ENCODE measurements around the gene HTR3D.
"Not testable (repeated sequence)": the region's sequence is repeated elsewhere in the genome, so short reads cannot be mapped to it uniquely, and the experiment has no call there.

The HTR3D gene

DNA sequence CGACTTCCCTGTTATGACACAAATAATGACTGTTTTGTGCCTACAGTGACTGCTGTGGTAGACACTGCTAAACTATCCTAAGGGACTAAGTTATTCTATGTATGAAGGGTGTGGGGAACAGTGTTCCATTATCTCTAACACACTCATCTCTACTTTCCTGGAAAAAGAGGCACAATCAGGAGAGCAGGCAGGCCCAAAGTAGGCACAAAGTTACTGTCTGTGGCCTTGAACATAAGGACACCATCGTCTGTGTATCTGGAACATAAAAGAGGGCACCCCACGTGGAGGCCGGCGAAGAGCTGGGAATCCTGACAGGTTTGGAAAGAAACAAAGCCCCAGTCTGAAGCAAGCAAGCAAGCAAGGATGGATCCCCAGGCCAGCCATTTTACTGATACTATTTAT lies 15.4 kb upstream of the HTR3D start:
- no peak for DNase-seq (ENCODE audit: low read depth)

DNA sequence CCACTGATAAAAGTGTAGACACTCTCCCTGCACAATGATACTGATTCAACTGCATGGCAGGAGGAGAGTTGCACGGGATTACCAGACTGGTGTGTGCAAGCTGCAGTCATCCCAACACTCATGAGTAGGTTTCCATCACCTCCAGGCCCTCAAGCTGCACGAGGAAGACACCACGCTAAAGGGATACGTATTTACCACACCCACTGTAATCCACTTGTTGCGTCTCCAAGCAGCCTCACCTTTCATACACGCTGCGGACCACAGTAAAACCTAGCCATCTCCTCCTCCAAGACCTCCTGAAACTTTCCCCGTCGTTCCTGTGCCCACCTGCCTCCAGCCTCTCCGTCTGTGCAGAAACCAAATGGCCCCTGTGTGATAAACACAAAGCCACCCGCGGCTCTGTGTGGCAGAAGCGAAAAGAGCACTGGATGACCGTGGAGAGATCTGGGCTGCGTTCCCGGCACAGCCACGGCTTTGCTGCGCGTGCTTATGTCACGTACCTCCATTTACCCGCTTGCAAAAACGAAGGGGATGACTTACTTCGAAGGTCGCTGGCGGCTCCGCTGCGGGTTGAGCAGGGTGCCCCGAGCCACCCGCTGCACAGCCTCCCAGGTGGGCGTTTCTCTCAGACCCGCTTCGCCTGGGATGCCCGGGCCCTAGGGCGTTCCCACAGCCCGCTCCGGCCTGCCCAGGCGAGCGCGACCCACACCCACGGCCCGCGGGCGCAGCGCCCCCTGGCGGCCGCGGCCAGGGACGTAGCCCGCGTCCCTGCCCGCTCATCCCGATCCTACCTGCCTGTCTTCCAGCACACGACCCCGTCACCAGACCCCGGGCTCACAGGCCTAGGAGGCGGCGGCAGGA lies 14.5 kb upstream of the HTR3D start:
- peak; percentile 63 for DNase-seq (ENCODE audit: low read depth)

DNA sequence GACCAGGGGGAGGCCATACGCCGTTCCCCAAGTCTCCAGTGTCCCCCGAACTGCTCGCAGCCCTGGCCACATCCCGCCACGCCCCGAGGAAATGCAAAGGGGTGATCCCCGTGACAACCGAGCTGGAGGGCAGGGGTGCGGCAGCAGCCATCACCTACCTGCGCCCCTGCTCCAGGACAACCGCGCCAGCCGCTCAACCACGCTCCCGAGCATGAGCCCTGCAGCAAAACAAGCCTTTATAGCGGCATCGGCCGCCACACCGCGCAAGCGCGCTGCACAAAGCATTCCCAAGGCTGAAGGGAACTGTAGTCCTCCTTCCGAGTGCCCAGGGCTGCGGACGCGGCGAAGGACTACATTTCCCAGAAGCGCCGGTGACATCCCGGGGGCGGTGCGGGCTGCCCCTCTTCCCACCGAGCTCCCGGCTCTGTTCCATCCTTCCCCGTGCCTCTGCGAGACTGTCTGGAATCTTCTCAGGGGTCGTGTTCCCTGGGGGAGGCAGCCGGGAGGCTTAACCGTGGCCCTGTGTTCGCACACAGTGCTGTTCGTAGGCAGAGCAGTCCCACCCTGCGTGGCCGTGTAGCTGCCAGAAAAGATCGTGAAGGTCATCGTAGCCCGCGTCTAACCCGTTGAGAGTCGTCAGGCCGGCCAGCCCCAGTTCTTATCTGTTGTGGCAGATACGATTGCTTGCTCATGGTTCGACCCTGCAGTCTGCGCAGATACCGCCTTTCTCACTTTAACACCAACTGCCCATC lies 13.7 kb upstream of the HTR3D start, which contains the start of gene ABCC5:
ABCC5 (minus strand) TSS at position 213 of the 752 bp plus-strand sequence. CDS start 3,492 bp downstream, outside the sequence.
- peak; percentile 95 for DNase-seq (ENCODE audit: low read depth)

DNA sequence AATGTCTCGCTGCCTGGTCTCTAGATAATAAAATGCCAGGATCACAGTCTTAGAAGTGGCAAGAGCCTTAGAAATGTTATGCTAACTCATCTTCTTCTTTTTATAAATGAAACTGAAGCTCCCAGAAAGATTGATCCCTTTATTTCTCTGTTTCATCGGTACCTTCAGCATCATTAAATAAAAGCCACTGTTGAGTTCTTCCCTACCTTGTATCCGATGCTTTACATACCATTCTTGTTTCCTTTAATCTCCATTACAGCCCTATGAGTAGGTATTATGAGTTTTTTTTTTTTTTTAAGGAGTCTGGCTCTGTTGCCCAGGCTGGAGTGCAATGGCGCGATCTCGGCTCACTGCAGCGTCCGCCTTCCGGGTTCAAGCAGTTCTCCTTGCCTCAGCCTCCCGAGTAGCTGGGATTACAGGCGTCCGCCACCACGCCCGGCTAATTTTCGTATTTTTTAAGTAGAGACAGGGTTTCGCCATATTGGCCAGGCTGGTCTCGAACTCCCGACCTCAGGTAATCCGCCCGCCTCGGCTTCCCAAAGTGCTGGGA lies 13.0 kb upstream of the HTR3D start:
- no peak for DNase-seq (ENCODE audit: low read depth)

DNA sequence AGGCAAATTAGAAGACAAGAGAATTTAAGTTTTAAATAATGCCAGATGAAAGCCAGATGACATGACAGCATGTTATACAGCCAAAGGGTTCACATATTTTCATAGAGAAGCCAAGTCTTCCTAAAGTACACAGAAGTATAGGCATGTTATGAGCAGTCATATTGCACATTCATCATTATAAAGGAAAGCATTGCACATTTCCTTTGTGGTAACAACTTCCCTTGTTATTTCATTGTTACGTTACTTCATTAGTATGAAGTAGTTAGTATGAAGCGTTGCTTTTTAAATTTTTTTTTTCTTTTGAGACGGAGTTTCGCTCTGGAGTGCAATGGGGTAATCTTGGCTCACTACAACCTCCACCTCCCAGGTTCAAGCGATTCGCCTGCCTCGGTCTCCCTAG lies 9.2 kb upstream of the HTR3D start:
- DNase-seq (ENCODE audit: low read depth) = no peak

DNA sequence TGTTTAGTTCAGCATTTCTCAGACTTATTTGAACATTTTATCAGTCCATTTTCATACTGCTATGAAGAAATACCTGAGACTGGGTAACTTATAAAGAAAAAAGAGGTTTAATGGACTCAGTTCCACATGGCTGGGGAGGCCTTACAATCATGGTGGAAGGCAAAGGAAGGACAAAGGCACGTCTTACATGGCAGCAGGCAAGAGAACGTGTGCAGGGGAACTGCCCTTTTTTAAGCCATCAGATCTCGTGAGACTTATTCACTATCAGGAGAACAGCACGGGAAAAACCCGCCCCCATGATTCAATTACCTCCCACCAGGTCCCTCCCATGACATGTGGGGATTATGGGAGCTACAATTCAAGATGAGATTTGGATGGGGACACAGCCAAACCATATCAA lies 6.3 kb upstream of the HTR3D start:
- DNase-seq (ENCODE audit: low read depth) = not testable (repeated sequence)

DNA sequence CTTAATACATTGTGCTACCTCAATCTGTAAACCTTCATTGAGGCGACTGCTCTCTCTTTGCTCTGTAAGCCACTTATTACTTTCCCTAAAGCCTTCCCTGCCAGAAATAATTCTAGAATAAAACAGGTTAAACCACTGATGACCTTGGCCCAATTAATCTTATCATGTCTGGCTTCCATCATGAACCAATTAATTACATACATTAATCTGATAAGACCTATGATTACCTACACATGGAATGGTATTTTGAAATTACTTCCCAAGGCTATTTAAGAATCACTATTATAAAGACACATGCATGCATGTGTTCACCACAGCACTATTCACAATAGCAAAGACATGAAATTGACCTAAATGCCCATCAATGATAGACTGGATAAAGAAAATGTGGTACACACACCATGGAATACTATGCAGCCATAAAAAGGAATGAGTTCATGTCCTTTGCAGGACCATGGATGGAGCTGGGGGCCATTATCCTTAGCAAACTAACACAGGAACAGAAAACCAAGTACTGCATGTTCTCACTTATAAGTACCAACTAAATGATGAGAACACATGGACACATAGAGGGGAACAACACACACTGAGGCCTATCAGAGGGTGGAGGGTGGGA lies 3.2 kb upstream of the HTR3D start:
- not testable (repeated sequence) for DNase-seq (ENCODE audit: low read depth)

DNA sequence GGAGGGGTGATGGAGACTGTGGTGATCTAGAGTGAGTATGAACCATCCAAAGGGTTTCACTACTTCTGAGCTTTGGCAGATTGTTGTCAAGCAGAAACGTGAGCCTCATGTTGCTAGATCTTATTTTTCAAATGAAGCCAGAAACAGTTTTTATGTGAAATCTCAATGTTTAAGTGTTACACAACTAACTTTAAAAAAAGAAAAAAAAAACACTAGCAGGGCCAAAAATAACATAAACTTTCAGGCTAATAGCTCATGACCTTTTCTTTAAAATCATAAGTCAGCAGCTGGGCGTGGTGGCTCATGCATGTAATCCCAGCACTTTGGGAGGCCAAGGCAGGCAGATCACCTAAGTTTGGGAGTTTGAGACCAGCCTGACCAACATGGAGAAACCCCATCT lies 2.1 kb upstream of the HTR3D start:
- peak; percentile 6 for DNase-seq (ENCODE audit: low read depth)

DNA sequence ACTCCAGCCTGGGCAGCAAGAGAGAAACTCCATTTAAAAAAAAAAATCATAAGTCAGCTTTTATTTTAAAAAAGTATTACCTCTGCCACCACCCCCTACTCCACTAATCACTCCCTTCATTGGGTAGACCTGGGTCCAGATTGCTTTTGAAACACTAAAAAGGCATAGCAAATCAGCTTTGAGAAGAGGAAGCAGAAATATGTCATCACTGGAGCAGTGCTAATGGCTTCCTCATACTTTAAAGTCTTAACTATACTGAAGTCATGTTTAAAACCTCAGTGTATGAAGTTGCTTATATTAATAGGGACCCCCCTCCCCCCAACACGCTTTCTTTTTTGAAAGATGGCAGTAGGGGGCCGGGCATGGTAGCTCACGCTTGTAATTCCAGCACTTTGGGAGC lies 1.0 kb upstream of the HTR3D start:
- no peak for DNase-seq (ENCODE audit: low read depth)

DNA sequence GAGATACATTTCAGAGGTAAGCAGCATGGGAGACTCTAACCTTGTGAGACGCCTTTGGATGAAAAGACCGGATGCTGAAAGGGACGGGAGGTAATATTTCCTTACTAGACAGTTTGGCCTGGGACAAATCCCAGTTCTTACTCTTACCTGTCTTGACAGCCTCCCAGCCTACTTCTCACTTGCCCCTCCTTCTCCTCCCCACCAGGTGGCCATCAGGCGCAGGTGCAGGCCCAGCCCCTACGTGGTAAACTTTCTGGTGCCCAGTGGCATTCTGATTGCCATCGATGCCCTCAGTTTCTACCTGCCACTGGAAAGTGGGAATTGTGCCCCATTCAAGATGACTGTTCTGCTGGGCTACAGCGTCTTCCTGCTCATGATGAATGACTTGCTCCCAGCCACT lies 6.3 kb downstream of the HTR3D start:
- DNase-seq (ENCODE audit: low read depth) = no peak

DNA sequence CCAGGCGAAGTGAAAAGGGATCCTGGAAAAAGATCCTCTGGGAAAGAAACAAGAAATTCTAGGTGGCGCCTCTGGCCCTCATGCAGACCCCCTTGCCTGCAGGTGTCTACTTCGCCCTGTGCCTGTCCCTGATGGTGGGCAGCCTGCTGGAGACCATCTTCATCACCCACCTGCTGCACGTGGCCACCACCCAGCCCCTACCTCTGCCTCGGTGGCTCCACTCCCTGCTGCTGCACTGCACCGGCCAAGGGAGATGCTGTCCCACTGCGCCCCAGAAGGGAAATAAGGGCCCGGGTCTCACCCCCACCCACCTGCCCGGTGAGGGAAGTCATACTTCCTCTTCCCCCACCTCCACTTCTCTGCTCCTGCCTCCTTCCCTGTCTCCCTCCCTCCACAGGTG lies 6.8 kb downstream of the HTR3D start:
- not testable (repeated sequence) for DNase-seq (ENCODE audit: low read depth)

DNA sequence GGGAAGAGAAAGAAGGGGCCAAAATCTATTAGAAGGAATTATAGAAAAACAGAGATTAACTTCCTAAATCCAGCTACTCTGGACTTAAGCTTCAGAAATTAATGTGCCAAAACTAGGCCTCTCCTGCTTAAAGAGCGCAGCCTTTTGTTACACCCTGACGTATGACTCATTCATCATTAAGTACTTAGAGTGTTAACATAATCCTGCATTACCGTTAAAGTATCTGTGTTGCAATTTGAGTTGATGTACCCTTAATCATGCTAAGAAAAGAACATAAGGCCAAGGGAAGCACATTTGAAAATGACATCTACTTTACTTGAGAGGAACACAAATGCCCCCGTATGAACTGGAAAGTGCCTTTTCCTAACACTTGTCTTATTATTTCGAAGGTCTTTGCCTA lies 7.9 kb downstream of the HTR3D start:
- no peak for DNase-seq (ENCODE audit: low read depth)

DNA sequence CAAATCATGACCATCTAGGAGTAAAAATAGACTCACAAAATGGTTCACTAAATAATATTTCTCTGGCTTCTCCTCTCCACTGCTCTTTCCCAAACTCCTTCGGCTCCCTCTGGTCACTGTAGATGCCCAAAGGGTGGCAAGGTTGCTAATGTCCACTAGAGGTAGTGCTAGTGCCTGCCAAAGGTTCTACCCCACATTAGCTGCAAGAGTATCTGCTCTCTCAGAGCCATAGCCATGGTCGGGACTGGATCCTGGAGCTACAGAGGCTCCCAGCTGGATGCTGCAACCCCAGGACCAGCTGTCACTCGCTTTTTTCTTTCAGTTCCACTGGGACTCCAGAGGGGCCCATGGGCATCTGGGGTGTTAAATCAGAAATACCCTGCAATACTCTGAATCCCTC lies 8.5 kb downstream of the HTR3D start:
- peak; percentile 65 for DNase-seq (ENCODE audit: low read depth)

DNA sequence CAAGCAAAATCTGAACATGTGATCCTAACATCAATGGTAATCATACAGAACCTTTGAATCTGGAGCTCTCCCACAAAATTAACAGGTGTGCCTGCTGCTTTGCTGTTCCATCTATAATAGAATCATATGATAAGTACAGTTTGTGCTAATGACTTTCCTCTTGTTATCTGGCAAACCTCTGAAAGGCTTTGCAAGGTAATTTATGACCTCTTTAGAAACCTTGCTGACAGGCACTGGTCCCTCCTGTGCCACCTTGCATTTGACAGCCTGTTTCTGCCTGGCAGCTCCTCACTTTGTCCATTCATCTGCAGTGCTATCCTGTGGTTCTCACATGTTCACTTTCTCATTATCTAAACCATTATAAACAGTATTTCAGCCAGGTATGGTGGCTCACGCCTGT lies 11.1 kb downstream of the HTR3D start:
- no peak for DNase-seq (ENCODE audit: low read depth)

DNA sequence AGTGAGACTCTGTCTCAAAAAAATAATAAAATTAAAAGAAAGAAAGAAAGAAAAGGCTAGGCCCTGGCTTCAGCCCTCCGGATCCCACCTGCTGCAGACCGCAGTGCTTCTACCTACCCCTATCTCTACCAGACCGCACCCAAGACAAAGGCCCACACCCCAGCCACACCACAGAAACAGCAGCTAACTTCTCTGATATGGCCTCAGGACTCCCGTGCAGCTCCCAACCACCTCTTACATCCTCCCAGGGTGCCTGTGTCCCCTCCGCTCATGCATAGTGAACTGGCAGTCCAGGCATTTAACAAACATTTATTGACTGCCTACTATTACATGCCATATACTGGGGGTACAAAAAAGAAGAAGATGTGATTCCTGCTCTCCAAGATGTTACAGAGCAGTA lies 14.5 kb downstream of the HTR3D start:
- no peak for DNase-seq (ENCODE audit: low read depth)

DNA sequence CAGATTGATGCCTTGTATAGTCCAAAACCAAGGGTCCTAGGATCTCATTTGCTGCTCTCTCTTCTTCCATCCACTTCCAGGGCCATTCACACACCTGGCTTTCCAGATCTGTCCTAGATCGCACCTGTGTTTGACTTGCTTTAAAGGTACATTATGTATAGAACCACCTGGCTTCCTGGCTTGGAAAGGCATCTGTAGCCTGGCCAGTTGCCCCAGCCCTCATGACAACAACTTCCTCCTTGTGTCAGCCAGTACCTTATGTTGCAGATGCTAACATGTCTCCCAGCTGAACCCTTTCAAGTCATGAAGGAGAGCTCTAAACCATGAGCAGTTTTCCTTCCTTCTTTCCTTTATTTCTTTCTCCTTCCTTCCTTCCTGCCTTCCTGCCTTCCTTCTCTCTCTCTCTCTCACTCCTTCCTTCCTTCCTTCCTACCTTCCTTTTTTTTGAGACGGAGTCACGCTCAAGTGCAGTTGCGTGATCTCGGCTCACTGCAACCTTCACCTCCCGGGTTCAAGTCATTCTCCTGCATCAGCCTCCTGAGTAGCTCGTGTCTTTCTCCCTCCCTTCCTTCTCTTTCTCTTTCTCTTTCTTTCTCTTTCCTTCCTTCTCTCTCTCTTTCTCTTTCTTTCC lies 18.8 kb downstream of the HTR3D start:
- no peak for DNase-seq (ENCODE audit: low read depth)

DNA sequence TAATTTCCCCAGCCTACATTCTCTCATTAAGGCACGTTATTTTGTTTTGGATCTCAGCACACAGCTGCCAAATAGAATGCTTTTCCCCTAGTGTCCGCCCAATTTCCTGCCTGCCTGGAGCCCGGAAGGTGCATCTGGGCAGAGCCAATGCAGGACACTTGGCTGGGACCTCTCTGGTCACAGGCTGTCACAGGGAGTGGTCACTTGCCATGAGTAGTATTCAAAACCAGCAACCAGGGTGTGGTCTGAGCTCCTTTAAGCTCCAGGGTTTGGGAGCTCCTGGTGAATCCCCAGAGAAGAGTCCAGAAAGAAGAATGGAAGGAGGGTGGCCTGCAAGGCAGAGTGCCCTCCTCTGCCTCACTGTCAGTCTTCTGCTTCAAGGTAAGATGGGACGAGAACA lies 21.2 kb downstream of the HTR3D start, which contains the start of gene HTR3C:
HTR3C (plus strand) TSS at position 281 of the 400 bp plus-strand sequence; CDS start at position 315, 34 bp downstream.
- DNase-seq (ENCODE audit: low read depth) = no peak

DNA sequence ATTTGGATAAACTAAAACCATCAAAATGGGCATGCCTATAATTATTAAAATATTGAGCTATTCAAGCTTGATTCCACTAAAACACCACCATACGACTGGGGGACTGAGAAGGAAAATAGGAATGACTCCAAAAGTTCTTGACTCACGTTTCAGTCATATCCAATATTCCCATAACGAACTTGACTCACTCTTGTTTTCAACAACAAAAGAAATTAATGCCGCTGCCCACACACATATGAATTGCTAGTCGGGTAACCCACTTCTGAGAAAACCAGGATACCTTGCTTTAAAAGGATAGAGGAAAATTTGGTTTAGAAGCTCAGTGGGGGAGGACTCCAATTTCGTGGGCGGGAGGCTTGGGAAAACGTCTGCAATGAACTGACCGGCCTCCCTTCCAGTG lies 26.5 kb downstream of the HTR3D start:
- peak; percentile 58 for DNase-seq (ENCODE audit: low read depth)

DNA sequence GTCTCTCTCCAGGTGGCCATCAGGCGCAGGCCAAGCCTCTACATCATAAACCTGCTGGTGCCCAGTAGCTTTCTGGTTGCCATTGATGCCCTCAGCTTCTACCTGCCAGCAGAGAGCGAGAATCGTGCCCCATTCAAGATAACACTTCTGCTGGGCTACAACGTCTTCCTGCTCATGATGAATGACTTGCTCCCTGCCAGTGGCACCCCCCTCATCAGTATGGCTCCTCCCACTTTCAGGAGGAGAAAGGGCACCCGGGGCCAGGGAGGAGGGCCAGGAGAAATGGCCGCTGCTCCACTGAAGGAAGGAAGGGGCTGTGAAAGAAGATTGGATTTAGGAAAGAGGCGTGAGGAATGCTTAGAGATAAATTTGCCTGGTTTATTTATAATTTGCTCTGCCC lies 27.9 kb downstream of the HTR3D start:
- no peak for DNase-seq (ENCODE audit: low read depth)

DNA sequence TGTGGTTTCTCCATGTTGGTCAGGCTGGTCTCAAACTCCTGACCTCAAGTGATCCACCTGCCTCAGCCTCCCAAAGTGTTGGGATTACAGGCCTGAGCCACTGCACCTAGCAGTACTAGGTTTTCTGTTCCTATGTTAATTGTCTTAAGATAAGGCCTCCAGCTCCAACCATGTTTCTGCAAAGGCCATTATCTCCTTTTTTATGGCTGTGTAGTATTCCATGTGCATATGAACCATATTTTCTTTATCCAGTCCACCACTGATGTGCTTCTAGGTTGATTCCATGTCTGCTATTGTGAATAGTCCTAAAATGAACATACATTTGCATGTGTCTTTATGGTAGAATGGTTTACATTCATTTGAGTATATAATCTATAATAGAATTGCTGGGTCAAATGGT lies 31.1 kb downstream of the HTR3D start:
- DNase-seq (ENCODE audit: low read depth) = no peak

DNA sequence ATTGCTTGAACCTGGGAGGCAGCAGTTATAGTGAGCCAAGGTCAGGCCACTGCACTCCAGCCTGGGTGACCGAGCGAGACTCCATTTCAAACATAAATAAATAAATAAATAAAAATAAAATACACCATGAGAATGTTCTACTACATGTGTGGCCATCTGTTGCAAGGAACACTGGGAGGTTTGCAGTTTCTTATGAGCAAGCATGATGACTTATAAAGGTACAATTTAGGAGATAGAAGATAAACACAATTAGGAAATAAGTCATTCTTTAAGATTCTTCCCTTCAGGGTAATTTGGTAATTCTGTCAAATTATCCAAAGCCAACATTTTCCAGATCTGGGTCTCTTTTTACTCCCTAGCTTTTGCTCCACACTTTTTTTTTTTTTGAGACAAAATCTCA lies 34.7 kb downstream of the HTR3D start:
- peak; percentile 72 for DNase-seq (ENCODE audit: low read depth)

DNA sequence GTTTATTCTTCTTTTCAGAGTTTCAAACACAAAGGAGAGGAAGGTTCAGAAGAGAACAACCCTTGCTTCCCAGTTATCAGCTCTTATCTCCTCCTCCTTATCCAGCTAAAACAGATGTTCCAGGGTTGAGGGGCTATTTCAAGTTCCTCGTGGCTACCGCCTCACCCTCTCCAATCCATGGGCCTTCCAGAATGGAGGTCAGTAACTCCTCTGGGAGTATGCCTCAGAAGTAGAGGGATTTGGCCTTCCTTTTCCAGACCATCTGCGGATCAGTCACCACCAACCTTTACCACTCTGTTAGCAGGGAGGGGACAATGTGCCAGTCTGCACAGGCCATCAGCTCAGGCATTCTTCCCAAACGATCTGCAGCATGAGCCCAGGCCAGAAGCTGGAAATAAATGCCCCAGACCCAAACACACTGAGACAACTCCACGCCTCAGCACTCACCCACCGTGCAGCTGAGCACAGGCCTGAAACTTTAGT lies 36.1 kb downstream of the HTR3D start:
- DNase-seq (ENCODE audit: low read depth) = no peak

Data from EH (cell line).